Medulla oblongata (tissue), 1 donor: ENCODE data around the gene GVQW3.
A peak's percentile ranks its signal among the peaks of the same experiment; 100 is the strongest.
"Not testable (repeated sequence)": the region's sequence is repeated elsewhere in the genome, so short reads cannot be mapped to it uniquely, and the experiment has no call there.

ENCODE experiments used
- DNase-seq: peaks from one replicate; pipeline ENCODE4 v3.0.0-alpha.2; 2015; ENCODE audit errors: extremely low spot score

GVQW3 gene

GRCh38 chr11:76385903-76386302 is 4.8 kb downstream of the GVQW3 start:
- DNase-seq = no peak

DNA sequence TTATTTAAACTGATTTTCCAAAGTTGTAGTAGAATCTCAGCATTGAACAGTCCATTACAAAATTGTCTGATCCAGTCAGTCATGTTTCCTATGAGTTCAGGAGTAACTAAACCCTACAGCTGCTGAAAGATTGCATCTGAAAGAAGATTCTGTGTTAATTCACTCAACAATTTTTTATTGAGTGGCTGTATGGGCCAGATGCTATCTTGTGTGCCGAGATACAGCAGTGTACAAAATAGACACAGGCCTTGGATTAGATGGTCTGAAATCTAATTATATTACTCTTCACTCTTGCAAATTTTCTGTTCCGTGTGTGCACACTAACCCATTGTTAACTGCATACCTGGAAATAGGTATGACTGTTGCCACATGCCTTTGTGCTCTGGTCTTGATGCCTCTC is 7.3 kb downstream of the GVQW3 start:
- no peak for DNase-seq

DNA sequence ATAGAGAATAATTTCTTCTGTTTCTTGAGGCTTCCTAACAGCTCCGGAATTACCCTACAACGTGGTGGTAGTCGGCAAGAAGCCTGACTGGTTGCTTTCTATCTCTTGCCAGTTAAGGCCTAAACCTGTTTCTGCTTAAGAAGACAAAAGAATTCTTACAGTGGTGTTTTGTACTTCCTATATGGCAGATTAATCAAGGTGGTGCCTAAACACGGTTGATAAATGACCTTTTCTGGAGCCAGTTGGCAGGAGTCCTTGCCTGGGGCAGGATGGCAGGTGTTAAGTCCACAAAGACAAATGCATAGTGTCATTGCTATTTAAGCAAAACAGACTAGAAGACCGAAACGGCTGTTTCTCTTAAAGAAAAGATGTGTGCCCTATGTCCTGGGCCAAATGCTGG is 9.9 kb downstream of the GVQW3 start:
- DNase-seq = no peak

- no peak for DNase-seq
Observed at GRCh38 chr11:76391811-76392475, 10.8 kb downstream of the GVQW3 start.

DNA sequence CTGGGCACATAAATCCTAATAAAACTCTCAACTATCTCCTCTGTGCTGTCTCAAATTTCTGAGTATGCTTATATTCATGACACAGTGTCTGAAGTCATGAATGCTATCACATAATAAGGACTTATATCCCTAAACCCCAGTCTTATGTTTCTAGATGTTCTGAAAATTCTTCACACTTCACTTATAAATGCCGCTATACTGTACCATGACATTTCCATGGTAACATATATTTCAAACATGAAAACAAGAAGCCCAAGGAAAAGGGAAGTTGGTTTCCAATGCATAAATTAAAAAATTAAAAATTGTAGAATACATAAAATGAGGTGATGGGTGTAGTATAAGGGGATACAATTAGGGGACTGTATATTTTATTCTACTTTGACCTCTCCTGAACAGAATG is 11.7 kb downstream of the GVQW3 start:
- DNase-seq = no peak

- no peak for DNase-seq
Observed at GRCh38 chr11:76394411-76394810, 13.3 kb downstream of the GVQW3 start.

DNA sequence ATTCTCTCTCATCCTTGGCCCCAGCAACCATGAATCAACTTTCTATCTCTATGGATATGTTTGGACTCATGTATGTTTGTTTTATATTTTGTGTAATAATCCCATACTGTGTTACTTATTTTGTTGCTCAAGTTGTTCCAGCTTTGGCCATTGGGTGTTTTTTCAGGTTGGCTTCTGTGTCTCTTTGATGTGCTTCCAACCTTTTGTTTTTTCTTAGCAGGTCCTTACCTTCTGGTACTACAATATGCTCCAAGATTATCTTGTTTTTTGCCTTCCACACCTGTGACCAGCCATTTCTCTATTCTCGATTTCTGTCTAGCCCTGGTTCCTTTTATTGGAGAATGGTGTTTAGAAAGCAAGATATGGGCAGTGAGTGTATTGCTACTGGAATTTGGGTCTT is 14.2 kb downstream of the GVQW3 start:
- no peak for DNase-seq

- DNase-seq = no peak
Observed at GRCh38 chr11:76397383-76397782, 16.3 kb downstream of the GVQW3 start.

DNA sequence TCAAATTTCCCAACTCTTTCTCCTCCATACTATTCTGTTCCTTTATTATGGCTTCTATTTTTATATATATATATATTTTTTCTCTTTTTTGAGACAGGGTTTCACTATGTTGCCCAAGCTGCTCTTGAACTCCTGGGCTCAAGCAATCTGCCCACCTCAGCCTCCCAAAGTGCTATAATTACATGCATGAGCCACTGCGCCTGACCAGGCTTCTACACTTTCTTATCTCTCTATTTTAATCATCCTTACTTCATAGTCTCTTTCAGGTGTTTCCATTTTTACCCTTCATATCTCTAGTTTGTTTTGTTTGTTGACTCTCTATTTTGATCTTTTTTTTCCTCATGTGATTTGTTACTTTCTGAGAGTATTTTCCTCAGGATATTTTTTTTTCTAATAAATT is 19.8 kb downstream of the GVQW3 start:
- no peak for DNase-seq

DNA sequence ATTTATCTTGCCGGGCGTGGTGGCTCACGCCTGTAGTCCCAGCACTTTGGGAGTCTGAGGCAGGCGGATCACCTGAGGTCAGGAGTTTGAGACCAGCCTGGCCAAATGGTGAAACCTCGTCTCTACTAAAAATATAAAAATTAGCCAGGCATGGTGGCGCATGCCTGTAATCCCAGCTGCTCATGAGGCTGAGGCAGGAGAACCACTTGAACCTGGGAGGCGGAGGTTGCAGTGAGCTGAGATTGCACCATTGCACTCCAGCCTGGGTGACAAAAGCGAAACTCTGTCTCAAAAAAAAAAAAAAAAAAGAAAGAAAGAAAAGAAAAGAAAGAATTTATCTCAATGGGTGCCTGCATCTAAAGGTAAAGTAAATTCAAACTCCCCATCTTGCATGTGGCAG is 20.4 kb downstream of the GVQW3 start:
- not testable (repeated sequence) for DNase-seq

- no peak for DNase-seq
Observed at GRCh38 chr11:76406359-76406758, 25.2 kb downstream of the GVQW3 start.

GRCh38 chr11:76408171-76408965 is 27.2 kb downstream of the GVQW3 start:
- DNase-seq = no peak

DNA sequence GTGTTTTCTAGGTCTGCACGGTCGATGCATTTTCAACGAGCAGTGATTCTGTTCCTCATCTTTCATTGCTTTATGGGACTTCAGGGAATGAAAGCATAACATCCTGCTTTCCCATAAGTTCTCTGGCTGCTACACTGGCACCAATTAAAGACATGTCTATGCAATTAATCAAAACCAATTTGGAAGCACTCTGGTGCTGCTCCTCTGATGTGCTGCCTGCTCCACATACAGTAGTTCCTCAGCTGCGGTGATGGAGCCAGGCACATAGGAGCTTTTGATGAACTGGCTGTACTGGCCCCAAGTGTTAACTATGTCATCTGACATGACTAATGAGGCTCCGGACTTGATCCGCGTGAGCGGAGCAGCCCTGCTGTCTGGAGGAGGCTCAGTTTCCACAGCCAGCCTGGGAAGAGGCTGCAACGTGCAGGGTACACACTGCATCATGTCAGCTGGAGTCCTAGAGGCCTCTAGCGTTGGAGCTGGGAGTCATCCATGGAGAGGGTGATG is 29.8 kb downstream of the GVQW3 start:
- no peak for DNase-seq

GRCh38 chr11:76415073-76415472 is 34.0 kb downstream of the GVQW3 start:
- DNase-seq = no peak

DNA sequence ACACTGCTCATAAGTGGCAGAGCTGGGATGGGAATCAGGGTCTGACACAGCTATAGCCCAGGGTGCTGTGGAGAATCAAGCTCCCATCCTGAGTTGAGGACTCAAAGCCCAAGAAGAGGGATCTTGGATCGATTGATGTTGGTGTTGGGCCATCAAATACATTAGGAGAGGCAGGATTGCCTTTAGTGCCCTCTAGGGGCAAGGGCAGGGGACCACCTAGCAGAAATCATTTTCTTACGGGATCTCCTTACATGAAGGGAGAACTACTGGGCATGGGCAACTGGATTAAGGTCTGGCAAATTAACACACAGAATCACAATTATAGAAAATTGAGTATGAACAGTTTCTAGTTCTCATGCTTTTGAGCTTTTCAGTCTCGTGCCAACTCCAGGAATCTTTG is 38.8 kb downstream of the GVQW3 start:
- no peak for DNase-seq

DNA sequence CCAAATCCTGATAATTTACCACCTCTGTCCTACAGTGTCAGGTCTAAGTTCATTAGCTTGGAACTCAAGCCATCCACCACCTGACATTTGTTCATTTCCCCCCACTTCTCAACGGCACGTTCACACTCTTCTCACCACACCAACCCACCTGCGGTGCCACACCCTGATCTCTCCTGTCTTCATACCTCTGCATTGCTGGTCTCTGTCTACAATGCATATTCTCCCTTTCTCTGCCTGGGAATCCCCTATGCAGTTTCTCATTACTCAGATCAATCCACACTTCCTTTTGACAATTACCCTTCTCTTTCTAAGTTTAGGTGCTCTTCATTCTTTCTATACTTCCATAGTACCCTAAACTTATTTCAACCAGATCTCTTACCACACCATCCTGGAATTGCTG is 43.3 kb downstream of the GVQW3 start:
- no peak for DNase-seq

GRCh38 chr11:76424891-76425290 is 43.8 kb downstream of the GVQW3 start:
- DNase-seq = no peak

- no peak for DNase-seq
Observed at GRCh38 chr11:76426660-76427059, 45.5 kb downstream of the GVQW3 start.

DNA sequence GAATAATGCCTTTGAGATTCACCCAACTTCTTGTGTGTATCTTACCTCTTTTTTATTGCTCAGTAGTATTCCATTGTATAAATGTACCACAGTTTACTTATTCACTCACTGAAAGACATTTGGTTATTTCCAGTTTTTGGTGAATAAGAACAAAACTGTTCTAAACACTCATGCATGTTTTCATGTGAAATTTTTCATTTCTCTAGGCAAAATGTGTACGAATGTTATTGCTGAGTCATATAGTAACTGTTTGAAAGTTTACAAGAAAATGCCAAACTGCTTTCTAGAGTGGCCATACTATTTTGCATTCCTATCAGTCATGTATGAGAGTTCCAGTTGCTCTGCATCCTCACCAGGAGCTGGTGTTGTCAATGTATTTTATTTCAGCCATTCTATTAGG is 54.9 kb downstream of the GVQW3 start:
- no peak for DNase-seq

DNA sequence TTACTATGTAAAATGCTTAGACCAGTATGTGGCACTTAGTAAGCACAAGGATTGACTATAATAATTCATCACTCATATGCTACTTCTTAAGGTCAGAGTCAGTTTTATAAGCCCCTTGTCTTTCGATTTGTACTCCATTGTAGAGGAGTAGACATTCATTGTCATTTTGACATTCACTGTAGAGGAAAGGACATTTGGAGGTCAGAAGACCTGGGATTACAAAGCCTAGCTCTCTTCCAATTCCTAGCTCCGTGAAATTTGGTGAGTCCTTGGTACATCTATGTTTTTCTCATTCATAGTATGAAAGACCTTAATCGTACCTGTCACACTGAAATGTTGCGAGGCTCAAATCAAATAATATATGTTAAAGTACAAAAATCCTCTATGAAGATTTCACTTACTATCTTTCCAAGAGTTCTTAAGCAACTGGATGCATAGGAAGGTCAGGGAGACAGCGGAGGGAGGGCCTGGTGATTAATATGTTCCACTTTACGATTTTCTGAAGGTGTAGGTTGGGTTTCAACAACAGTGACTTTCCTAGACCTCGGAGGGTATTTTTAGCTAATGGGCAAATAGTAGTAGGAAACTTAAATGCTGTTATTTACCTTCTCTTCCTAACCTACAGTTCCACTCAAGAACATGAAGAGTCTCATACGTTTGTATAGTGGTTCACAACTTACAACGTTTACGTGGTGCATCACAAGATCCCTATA is 62.3 kb downstream of the GVQW3 start:
- DNase-seq = no peak

- no peak for DNase-seq
Observed at GRCh38 chr11:76444065-76444383, 62.9 kb downstream of the GVQW3 start.

- peak; percentile 100 for DNase-seq
Observed at GRCh38 chr11:76444384-76445120, 63.4 kb downstream of the GVQW3 start, which contains the start of gene EMSY. Gene EMSY, plus strand, starts transcription at chr11:76445018. Its CDS starts 1,921 bp downstream, at chr11:76446939.
